GM18502 (cell line): ENCODE measurements around the gene HSPA9.

ENCODE experiments used
- ATAC-seq: cut with Tn5 transposase; IDR thresholded peaks from one replicate; pipeline ENCODE4 v1.9.1; 2021; ENCODE audit warnings: mild to moderate bottlenecking; ENCODE audit not compliant: unreplicated experiment, poor library complexity

The HSPA9 gene

DNA sequence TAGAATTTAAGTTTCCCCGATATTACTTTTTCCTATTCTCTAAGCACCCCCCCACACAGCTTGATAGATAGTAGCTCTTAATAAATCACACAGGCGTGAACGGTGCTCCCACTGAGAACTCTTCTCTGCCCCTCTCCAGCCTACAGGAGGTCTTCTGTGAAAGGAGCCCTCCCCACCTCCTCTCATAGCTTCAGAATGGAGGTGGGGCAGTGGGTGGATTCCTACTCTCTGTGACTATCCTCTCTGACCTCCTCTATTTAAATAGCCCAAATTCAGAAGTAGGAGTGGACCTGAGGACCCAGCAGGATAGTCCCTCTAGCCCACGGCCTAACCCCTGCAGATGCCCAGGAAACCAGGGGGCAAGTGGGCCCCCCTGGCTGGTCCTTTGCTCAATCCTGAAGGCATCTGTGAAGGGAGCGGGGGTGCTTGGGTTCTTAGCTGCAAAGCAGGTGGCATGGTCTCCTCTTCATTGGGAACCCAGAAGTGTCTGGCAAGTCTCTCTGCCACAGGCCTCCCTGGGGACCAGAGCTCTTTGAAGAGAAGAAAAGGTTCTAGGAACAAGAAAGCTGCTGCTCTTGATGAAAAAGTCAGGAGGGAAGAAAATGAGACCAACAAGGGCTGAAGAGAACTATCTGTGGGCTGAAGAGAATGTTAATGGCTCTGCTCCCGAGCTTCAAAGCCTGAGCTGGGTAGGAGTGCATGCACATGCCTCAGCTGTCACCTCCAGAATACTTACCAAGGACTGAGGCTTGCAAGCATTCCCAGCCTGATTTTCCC, 21.1 kb upstream of the HSPA9 start:
- no peak for ATAC-seq

DNA sequence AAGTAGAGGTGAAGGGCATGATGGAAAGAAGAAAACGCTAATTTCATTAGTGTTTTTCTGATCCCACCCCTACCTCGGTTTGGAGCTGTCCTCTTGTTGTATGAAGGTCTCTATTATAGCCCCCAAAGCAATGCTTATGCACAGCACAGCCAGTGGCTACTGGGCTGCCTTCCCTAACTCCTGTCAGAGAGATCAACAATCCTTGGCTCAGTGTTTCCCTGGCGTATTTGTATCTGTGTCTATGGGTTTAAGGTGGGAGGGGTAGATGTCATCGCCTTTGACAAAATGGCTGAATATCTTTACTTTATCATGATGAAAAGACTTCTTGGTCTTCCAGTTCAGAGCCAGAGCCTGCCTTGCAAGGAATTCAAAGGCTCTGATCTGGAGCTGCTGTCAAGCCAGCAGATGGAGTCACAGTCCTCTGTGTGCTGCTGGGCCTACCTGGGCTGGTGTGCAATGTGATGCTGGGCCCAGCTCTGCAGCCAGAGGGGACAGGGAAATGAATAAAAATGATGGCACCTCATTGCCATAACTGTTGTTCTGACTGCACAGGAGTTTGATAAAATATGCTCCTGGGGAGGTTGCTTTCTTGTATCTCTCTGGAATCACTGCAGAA, 20.1 kb upstream of the HSPA9 start:
- no peak for ATAC-seq

DNA sequence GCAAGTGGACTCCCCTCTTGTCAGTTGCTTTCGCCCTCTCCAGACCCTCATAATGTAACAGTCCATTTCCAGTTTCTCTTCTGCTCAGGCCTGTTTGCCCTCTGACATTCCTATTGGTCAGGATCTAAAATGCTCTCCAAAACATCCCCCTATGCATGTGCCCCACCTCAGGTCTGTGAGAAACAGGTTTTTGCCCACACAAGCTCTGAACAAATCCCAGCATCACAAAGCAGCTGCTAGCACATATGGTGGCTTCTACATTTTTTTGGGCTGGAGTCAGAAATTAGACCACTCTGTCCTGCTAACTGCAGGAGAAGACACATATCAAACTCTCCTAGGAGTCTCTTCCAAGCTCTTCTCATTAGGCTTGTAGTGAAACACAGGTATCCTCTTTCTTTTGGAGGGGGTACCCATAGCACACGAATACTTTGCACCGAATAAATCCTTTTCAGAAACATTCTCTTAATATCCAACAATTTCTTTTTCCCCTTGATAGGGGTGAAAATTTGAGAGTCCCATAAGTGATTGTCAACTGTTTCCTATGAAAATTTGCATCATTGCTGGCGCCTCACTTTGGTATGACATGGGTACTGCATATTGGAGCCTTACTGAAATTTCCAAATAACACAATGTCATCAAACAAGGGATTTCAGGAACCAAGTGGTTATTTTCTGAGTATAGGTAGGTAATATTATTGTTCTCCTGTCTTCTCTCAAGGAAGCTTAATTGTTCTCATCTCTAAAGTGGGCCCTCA, 19.3 kb upstream of the HSPA9 start:
- no peak for ATAC-seq

DNA sequence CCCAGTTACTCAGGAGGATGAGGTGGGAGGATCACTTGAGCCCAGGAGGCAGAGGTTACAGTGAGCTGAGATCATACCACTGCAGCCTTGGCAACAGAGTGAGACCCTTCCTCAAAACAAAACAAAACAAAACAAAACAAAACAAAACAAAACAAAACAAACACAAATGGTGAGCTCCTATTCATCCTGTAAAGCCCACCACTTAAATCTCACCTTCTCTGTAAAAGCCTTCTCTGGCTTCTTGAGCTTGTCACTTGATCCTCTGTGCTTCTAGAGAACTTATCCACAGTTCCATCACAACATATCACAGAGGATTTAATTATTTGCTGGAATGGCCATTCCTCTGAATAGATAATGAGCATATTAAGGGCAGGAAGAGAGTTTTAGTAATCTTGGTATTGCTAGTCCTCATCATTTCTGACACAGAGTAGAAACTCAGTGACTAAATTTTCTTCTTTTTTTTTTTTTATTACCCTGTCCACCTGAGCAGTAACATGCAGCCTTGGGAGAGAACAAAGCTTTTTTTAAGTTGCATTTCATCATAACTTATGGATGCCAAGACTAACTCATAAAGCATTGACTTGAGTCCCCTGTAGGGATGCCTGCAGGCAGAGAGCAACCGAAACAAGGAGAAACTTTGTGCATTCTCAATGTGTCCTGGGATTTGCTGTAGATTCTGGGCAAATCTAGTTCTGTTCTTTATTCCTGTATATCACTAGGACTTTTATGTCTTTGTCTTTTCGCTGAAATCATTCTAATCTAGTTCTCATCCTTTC, 13.0 kb upstream of the HSPA9 start:
- ATAC-seq, result no peak

DNA sequence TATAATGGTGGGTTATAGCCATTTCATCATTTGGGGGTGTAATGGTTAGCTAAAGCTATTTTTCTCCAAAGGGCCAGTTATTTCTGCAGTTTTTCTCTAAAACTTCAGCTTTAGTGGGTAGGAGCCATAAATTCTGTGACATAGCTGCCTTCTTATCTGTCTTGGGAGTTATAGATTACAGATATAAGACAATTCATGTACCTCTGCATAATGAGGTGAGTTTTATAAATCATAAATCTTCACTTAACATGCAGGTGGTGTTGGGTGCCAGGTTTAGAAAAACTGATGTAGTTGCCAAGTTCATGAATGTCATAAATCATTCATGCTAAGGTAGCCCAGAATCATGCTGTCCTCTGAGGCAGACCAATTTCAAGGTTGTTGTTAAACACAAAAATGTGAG, 10.0 kb upstream of the HSPA9 start:
- no peak for ATAC-seq

DNA sequence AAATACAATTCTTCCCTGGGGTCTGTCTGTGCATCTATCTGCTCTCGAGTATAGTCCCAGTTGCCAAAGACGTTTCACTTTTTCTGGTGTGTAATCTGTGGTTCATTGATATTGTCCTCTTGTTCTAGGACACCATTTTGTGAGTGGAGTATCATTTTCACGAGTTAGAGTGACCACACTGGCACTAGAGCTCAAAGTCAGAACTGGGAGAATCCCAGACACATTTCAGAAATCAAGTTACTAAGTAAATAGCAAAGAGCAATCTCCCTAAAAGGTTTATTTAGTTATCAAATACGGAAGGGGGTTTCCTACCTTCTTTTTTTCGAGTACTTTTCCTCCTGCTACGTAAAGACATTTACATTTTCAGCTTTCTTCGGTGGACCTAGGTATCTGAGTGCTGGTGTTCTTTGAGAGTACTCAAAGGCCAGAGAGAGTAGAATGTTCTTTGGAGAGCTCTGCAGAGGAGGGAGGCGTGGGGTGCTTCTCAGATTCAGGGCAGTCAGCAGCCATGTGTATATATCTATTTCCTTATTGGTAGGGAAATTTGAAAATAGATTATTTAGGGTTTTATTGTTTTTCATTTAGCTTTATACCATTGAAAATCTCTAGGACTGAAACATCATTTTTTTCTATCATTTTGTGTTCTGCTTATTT, 8.9 kb upstream of the HSPA9 start:
- no peak for ATAC-seq

DNA sequence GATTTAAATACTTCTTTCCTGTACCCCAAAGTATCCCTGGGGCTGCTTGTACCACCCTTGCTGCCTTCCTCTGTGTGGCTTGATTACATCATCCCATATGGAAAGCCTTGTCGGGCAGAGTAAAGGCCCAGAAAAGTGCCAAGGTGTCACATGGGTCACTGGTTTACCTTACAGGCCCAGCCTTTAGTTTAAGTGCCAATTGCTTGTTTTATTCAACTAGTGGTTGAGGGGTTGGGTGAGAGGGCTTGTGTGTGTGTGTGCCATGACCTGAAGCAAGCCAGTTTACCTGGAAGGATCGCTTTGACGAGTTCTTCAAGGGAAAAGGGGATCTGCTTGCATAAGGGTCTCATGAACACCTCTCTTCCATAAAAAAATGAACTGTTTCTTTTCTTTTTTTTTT, 7.8 kb upstream of the HSPA9 start:
- ATAC-seq, result no peak

DNA sequence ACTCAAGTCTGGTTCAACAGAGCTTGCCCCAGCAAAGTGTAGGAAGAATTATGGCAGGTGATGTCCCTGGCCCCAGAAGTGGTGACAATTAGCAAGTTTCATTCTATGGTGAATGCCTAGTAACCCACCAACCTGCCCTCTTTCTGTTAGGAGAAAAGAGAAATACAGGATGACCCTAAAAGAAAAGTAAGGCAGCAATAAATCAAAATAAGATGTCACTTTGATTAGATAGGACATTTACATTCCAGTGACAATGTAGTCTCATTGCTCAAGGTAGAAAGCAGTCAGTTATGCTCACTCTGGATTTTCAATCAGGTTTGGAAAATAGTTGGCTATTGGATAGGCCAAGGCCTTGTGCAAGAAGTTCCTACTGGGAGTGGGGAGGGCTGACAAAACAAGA, 5.6 kb upstream of the HSPA9 start:
- no peak for ATAC-seq

DNA sequence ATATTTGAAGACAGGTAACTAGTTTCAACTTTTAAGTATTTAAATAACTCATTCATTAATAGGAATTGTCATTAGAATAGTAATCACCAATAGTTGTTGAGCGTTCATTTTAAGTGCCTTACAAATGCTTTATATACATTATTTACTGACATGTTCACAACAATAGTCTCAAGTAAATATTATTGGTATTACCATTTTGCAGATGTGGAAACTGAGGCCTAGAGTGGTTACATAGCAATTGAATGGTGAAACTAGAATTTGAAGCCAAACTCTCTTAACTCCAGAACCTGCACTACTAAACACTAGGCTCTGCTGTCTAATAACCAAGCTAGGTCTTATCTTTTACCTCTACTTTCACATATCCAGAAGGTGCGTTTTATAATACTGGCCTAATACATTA, 4.8 kb upstream of the HSPA9 start:
- no peak for ATAC-seq

DNA sequence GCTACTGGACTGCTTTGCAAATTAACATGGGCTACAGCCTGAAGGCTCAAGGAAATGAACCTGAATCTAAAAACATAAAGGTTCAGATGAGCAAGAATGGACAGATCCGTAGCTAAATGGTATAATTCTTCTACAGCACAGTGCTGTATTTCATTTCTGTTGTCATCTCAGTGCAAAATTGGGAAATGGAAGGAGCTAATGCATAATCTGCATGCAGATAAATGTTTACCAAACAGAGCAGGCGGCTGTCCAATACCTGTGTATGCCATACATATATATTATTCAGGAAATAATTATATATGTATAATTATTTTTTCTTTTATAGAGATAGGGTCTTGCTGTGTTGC, 4.3 kb upstream of the HSPA9 start:
- ATAC-seq, result no peak

DNA sequence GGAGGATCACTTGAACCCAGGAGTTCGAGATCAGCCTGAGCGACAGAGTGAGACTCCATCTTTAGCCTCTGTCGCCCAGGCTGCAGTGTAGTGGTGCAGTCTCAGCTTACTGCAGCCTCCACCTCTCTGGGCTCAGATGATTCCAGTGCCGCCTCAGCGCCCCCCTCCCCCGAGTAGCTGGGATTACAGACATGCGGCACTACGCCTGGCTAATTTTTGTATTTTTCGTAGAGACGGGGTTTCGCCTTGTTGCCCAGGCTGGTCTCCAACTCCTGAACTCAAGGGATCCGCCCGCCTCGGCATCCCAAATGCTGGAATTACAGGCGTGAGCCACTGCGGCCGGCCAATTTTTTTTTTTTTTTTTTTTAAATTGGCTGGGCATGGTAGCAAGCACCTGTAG, 2.3 kb upstream of the HSPA9 start:
- ATAC-seq, result no peak

DNA sequence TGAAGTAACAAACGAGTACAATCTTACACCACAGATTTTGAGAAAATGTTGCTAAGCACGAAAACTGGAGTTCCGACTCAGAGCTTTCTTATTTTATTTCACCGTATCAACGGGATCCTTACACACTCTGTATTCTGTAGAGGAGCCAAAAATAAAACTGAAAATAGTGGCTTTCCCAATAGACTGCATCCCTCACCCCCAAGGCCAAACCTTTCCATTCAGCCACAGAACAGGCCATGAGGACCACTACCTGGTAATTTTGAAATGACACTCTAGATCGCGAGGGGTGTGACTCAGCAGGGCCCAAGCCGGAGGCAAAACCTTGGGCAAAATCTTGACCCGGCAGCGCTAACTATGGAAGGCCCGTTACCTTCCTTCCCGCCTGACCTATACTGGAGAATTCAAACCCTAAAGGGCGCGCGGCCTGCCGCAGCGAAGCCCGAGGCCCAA, 432 bp downstream of the HSPA9 start:
- ATAC-seq, result no peak

DNA sequence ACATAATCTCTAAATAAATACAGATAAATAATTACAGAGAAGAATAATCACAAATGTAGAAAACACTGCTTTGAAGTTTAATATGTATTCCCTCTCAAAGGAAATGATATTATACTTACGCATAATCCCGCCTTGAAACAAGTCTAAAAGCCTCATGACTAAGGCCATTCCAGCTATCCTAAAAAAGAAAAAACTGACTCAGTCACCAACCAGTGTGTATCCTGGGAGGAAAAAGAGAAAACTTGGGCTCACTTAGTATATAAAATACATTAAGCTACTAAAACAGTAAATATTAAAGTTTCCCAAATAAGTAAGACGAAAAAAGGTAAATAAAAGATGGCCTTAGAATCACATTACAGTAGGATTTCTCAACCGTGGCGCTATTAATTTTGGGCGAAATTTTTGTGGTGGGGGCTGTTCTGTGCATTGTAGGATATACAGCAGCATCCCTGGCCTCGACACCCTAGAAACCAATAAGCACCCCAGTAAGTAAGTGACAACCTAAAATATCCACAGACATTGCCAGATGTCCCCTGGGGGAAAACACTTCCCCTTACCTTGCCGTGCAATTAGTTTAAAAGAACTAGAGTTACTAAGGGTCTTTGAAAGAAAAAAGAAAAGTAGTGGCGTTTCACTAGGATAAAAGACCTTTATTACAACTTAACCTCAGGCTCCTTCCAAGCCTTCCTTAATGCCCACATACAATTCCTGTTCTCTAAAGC, 1.1 kb downstream of the HSPA9 start:
- no peak for ATAC-seq

DNA sequence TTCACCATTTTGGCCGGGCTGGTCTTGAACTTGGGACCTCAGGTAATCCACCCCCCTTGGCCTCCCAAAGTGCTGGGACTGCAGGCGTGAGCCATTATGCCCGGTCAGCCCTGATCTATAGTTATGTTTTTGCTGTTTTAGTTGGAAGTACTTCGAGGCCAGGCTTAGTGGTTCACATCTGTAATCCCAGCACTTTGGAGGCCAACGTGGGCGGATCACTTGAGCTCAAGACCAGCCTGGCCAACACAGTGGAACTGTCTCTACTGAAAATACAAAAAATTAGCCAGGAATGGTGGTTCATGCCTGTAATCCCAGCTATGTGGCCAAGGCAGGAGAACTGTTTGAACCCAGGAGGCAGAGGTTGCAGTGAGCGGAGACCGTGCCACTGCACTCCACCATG, 2.0 kb downstream of the HSPA9 start:
- ATAC-seq, result no peak

DNA sequence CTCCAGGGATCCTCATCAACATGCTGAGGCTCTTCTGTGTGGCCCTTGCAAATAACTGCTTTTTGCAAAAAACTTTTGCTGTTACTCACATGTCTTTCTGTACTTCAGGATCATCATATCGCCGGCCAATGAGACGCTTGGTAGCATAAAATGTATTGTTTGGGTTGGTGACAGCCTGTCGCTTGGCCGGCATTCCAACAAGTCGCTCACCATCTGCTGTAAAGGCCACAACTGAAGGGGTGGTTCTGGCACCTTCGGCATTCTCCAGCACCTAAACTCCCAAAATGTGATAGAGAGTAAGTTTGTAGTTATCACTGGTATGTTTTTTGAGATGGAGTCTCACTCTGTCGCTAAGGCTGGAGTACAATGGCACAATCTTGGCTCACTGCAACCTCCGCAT, 4.3 kb downstream of the HSPA9 start:
- ATAC-seq, result no peak

DNA sequence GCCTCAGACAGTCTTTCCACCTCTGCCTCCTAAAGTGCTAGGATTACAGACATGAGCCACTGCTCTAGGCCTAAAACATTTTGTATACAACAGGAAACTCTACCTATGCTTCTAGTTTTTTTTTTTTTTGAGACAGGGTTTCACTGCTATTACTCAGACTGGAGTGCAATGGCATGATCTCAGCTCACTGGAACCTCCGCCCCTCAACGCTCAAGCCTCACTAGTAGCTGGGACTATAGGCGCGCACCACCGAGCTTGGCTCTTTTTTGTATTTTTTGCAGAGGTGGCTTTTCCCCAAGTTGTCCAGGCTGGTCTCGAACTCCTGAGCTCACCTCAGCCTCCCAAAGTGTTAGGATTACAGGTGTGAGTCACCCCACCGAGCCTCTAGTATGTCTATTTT, 5.4 kb downstream of the HSPA9 start:
- no peak for ATAC-seq

DNA sequence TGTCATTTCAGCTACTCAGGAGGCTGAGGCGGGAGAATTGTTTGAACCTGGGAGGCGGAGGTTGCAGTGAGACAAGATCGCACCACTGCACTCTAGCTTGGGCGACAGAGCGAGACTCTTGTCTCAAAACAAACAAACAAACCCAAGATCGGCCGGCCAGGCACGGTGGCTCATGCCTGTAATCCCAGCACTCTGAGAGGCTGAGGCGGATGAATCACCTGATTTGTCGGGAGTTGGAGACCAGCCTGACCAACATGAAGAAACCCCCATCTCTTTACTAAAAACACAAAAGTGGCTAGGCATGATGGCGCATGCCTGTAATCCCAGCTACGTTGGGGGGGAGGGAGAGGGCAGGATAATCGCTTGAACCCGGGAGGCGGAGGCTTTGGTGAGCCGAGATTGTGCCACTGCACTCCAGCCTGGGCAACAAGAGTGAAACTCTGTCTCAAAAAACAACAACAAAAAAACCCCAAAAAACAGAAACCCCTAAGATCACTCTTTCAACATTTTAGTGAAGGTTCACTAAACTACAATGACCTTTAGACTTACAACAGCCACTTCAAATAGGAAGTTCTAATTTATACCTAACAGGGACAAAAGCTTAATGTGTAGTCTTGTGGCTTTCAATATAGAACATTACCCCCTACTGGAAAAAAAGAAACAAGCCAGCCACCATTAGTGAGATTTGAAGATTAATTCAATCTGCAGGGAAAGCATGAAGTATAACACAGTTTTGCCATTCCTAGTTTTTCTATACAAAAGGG, 7.0 kb downstream of the HSPA9 start:
- ATAC-seq, result no peak

DNA sequence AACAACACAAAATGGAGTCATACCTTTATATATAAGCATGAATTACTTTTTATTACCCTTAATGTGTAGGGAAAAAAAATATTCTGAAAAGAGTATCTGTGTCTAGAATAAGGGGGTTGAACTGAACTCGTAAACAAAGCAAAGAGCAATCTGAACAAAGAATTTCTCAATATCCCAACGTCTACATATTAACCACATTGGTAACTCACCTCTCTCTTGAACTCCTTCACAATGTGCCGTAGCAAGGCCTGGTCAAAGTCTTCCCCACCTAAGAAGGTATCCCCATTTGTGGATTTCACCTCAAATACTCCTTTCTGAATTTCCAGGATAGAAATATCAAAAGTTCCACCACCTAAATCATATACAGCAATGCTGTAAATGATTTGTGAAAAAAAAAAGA, 8.4 kb downstream of the HSPA9 start:
- ATAC-seq, result no peak
